DOHH2 (cell line): ENCODE results near the gene FOXO6.

Experiments
- H3F3A ChIP-seq: fragments of 200-600 bp; sonication (generic), shearing (Covaris generic); 2 replicates; pipeline ENCODE4 v1.6.0; 2016; ENCODE audit warnings: antibody characterized with exemption, mild to moderate bottlenecking; ENCODE audit not compliant: control insufficient read depth, insufficient read depth
- H3K27ac ChIP-seq: fragments of 200-600 bp; sonication (generic); 2 replicates; pipeline ENCODE4 v1.5.1; 2014; ENCODE audit warnings: low read depth, mild to moderate bottlenecking, low read length, moderate library complexity
- H3K27me3 ChIP-seq: fragments of 200-600 bp; sonication (generic); 2 replicates; pipeline ENCODE4 v1.6.1; 2014; ENCODE audit warnings: mild to moderate bottlenecking, low read length, mixed read lengths; ENCODE audit not compliant: control insufficient read depth
- H3K36me3 ChIP-seq: fragments of 200-600 bp; sonication (generic); 2 replicates; pipeline ENCODE4 v1.6.1; 2014; ENCODE audit warnings: mild to moderate bottlenecking, low read length, moderate library complexity, mixed read lengths; ENCODE audit not compliant: control insufficient read depth
- H3K4me1 ChIP-seq: fragments of 200-600 bp; sonication (generic); 2 replicates; pipeline ENCODE4 v1.6.1; 2014; ENCODE audit warnings: mild to moderate bottlenecking, low read length, mixed read lengths; ENCODE audit not compliant: control insufficient read depth
- H3K4me2 ChIP-seq: fragments of 200-600 bp; sonication (generic); 2 replicates; pipeline ENCODE4 v1.6.0; 2014; ENCODE audit warnings: mild to moderate bottlenecking, low read length, moderate library complexity
- H3K4me3 ChIP-seq: fragments of 200-600 bp; sonication (generic); 2 replicates; pipeline ENCODE4 v1.5.1; 2014; ENCODE audit warnings: mild to moderate bottlenecking, low read length, mixed read lengths
- H3K79me2 ChIP-seq: fragments of 200-600 bp; sonication (generic); 2 replicates; pipeline ENCODE4 v1.6.1; 2014; ENCODE audit warnings: mild to moderate bottlenecking, low read length, mixed read lengths; ENCODE audit not compliant: control insufficient read depth
- H3K9me2 ChIP-seq: fragments of 200-600 bp; sonication (generic); replicated peaks from 2 replicates; pipeline ENCODE4 v1.6.1; 2014; ENCODE audit warnings: mild to moderate bottlenecking, low read length, mixed read lengths; ENCODE audit not compliant: control insufficient read depth
- H3K9me3 ChIP-seq: fragments of 200-600 bp; sonication (generic); 2 replicates; pipeline ENCODE4 v1.6.1; 2014; ENCODE audit warnings: antibody characterized with exemption, low read length, mixed read lengths; ENCODE audit not compliant: control insufficient read depth, insufficient read depth
- H4K20me1 ChIP-seq: fragments of 200-600 bp; sonication (generic); 2 replicates; pipeline ENCODE4 v1.6.0; 2014; ENCODE audit warnings: low read depth, mild to moderate bottlenecking, antibody characterized with exemption, low read length, moderate library complexity; ENCODE audit not compliant: control insufficient read depth, insufficient read depth
- CTCF ChIP-seq: fragments of 200-600 bp; sonication (generic); IDR thresholded peaks from one replicate; pipeline ENCODE4 v1.5.1; 2014; ENCODE audit warnings: antibody characterized with exemption, mild to moderate bottlenecking, low read depth, low read length; ENCODE audit not compliant: poor library complexity, severe bottlenecking
- EZH2phosphoT487 ChIP-seq: fragments of 200-600 bp; sonication (generic); IDR thresholded peaks from 2 replicates; pipeline ENCODE4 v1.6.1; 2017; ENCODE audit warnings: borderline replicate concordance, mild to moderate bottlenecking, antibody characterized with exemption, low read length, moderate library complexity, mixed read lengths

FOXO6 gene

DNA sequence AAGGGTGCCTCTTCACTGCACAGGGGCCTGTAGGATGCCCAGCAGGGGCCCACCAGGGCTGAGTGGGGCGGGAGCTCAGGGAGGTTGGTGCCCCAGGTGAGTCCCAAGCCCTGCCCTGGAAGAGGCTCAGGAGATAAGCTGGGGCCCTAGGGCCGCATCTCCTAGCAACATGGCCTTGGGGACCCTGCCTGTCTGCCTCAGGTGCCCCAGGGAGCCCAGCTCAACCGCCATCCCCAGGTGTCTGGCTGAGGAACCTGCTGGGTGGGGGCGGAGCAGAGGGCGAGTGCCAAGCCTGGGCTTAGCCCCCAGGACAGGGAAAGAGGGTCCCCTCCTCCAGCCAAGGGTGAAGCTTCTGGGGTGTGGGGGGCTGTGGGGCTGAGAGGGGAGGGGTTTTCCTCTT is 54.8 kb downstream of the FOXO6 start:
- no peaks in the 10 kb centered on the region for H3K36me3 ChIP-seq
- H4K20me1 ChIP-seq, result 0 out of 2 replicates have a peak, but pooled peaks cover 2% of the 10 kb centered on the region
- no peaks in the 10 kb centered on the region for H3K9me2 ChIP-seq
- H3K27me3 ChIP-seq, result no peaks in the 10 kb centered on the region
- H3K79me2 ChIP-seq, result no peaks in the 10 kb centered on the region
- H3F3A ChIP-seq, result no peaks in the 10 kb centered on the region
- H3K4me2 ChIP-seq, result no peak overlapping the region
- no peak overlapping the region for H3K4me3 ChIP-seq
- no peaks in the 10 kb centered on the region for H3K4me1 ChIP-seq
- H3K9me3 ChIP-seq, result no peaks in the 10 kb centered on the region
- TF ChIP-seq CTCF, result no peak
- no peak for TF ChIP-seq EZH2phosphoT487
- H3K27ac ChIP-seq, result no peak overlapping the region

DNA sequence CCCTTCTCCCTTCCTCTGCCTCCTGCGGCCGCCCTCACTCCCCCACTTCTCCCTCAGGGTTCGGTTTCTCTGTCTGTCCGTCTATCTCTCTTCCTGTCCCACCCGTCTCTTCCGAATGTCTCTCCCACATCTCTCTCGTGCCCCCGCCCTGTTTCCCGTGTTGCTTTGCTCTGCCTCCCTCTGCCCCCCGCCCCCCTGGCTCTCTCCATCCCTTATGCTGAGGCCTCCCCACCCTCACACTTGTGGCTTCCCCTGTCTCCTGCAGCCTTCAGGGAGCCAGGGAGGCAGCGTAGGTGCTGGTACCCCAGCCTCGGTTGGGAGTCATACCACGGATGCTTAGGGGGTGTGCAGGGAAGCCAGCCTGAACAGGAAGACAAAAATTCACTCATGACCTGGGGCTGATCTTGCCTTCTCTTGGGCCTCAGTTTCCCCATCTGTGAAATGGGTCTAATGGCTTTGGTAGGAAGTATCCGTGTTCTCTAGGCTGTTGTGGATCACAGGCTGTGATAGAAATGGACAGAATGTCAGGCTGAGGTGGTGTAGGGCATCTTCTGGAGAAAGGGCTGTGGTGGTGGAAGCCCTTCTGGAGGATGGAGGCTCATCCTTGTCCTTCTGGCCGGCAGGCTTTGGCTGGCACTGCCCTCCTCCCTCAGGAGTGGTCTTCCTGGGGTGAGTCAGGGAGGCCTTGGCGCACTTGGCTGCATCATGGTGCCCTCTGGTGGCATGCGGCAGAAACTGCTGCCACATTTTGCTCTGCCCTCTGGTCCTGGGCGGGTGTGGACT is 55.5 kb downstream of the FOXO6 start:
- Histone ChIP-seq H3K79me2 (no peaks in the 10 kb centered on the region), H4K20me1 (0 out of 2 replicates have a peak, but pooled peaks cover 2% of the 10 kb centered on the region), H3K9me2 (no peaks in the 10 kb centered on the region)

GRCh38 chr1:41417335-41417682 is 56.1 kb downstream of the FOXO6 start:
- H3K27me3 ChIP-seq, result no peaks in the 10 kb centered on the region
- H3K9me3 ChIP-seq, result no peaks in the 10 kb centered on the region
- no peaks in the 10 kb centered on the region for H3F3A ChIP-seq
- 0 out of 2 replicates have a peak, but pooled peaks cover 2% of the 10 kb centered on the region for H4K20me1 ChIP-seq
- no peak overlapping the region for H3K4me2 ChIP-seq
- no peaks in the 10 kb centered on the region for H3K79me2 ChIP-seq
- no peaks in the 10 kb centered on the region for H3K36me3 ChIP-seq
- H3K27ac ChIP-seq, result no peak overlapping the region
- no peaks in the 10 kb centered on the region for H3K4me1 ChIP-seq
- H3K4me3 ChIP-seq, result no peak overlapping the region
- TF ChIP-seq CTCF, result no peak
- no peak for TF ChIP-seq EZH2phosphoT487
- no peaks in the 10 kb centered on the region for H3K9me2 ChIP-seq

More for the DNA sequence above, 55.5 kb downstream of the FOXO6 start:
- H3K9me3 ChIP-seq, result no peaks in the 10 kb centered on the region
- H3K4me2 ChIP-seq, result no peak overlapping the region
- H3F3A ChIP-seq, result no peaks in the 10 kb centered on the region
- no peaks in the 10 kb centered on the region for H3K36me3 ChIP-seq
- peak; percentile 96 for TF ChIP-seq CTCF
- TF ChIP-seq EZH2phosphoT487, result no peak
- no peak overlapping the region for H3K4me3 ChIP-seq
- H3K27me3 ChIP-seq, result no peaks in the 10 kb centered on the region
- H3K4me1 ChIP-seq, result no peaks in the 10 kb centered on the region
- no peak overlapping the region for H3K27ac ChIP-seq
